ENCODE data around the gene PPP4C.

PPP4C gene

GRCh38 chr16:30127993-30128392 lies 52.2 kb downstream of the PPP4C start:
- H3K9ac ChIP-seq, result no peak overlapping the region
- no peaks in the 10 kb centered on the region for H3K79me2 ChIP-seq
- H3K27me3 ChIP-seq (ENCODE audit: control insufficient read depth, insufficient read depth, low read length), result no peaks in the 10 kb centered on the region
- H3K27ac ChIP-seq, result no peak overlapping the region
- H2AFZ ChIP-seq, result no peak overlapping the region
- no peaks in the 10 kb centered on the region for H3K36me3 ChIP-seq (ENCODE audit: control insufficient read depth, insufficient read depth, low read length)
- H3K9me3 ChIP-seq (ENCODE audit: control insufficient read depth, low read length), result no peaks in the 10 kb centered on the region
- peaks cover 10% of the 10 kb centered on the region for H3K4me1 ChIP-seq
- no peak for TF ChIP-seq CTCF (IDR thresholded peaks at IDR 0.05)
- no peak overlapping the region for H3K4me2 ChIP-seq (ENCODE audit: low read length)
- H3K4me3 ChIP-seq (ENCODE audit: low read depth, low read length), result no peak overlapping the region

DNA sequence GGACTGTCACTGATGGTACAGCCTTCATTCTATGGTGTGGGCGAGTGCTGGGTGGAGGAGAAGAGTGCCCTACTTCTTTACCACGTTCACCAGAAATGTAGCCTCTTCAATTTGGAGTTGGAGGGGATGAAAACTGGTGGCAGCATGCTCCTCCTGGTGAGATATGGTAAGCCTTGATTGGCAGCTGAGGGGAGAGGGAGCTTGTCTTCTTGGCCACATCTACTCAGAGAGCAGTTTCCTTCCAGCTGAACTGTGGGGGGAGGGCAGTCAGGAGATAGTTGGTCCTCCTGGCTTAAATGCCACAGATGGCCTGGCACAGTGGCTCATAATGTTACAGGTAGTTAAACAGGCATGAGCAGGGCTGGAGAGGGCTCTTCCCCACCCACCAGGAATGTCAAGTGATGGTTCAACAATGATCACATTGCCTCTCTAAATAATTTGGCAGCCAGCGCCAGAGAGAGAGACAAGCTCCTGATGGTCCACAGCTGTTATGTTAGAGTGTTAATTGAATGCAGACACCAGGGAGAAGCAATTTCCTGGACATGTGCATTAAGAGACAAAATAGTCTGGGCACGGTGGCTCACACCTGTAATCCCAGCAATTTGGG lies 56.2 kb downstream of the PPP4C start:
- Histone ChIP-seq H3K27me3 (ENCODE audit: control insufficient read depth, insufficient read depth, low read length) (no peaks in the 10 kb centered on the region), H3K36me3 (ENCODE audit: control insufficient read depth, insufficient read depth, low read length) (no peaks in the 10 kb centered on the region), H3K4me1 (no peaks in the 10 kb centered on the region), H3K9me3 (ENCODE audit: control insufficient read depth, low read length) (no peaks in the 10 kb centered on the region), H3K4me2 (ENCODE audit: low read length) (no peak overlapping the region), H3K79me2 (no peaks in the 10 kb centered on the region), H2AFZ (no peak overlapping the region), H3K27ac (no peak overlapping the region), H3K4me3 (ENCODE audit: low read depth, low read length) (no peak overlapping the region), H3K9ac (no peak overlapping the region)
- no peak for TF ChIP-seq CTCF (IDR thresholded peaks at IDR 0.05)

- Histone ChIP-seq H3K36me3 (ENCODE audit: control insufficient read depth, insufficient read depth, low read length) (no peaks in the 10 kb centered on the region), H3K4me3 (ENCODE audit: low read depth, low read length) (no peak overlapping the region), H3K9ac (no peak overlapping the region), H3K27ac (no peak overlapping the region), H3K4me1 (no peaks in the 10 kb centered on the region), H3K4me2 (ENCODE audit: low read length) (no peak overlapping the region), H3K27me3 (ENCODE audit: control insufficient read depth, insufficient read depth, low read length) (no peaks in the 10 kb centered on the region), H2AFZ (no peak overlapping the region), H3K79me2 (no peaks in the 10 kb centered on the region), H3K9me3 (ENCODE audit: control insufficient read depth, low read length) (no peaks in the 10 kb centered on the region)
- no peak for TF ChIP-seq CTCF (IDR thresholded peaks at IDR 0.05)
Measured at GRCh38 chr16:30132591-30132990, 56.8 kb downstream of the PPP4C start.

Measured in parathyroid adenoma (tissue), 2 donors.